ENCODE results near the gene PDE6B. TPM values are rescaled to one million over a fixed set of nuclear protein-coding genes. Genes with fewer than 3 reads are reported as not detected.

PDE6B gene
- total RNA-seq, 1 experiment from 2014 or later: 10.8 TPM

GRCh38 chr4:589219-589963 is 36.0 kb upstream of the PDE6B start:
- Mint-ChIP-seq H3K27me3 (ENCODE audit: low read depth) (peaks cover 54% of the 10 kb centered on the region), H3K27ac (no peak overlapping the region), H3K4me1 (peaks cover 0 to 5% of the 10 kb centered on the region in 2 experiments; a peak in 2 of 4 replicates), H3K9me3 (peaks cover 7 to 9% of the 10 kb centered on the region in 2 experiments), H3K36me3 (ENCODE audit: insufficient read depth in 1 of 3, low read depth in 3 of 3) (no peaks in the 10 kb centered on the region), H3K4me3 (no peak overlapping the region)
- no peaks in the 10 kb centered on the region for H3K27me3 ChIP-seq (ENCODE audit: insufficient read depth, low read length)
- no peak overlapping the region for H3K56ac ChIP-seq (ENCODE audit: insufficient read length, low read depth, low read length)
- DNase-seq: no peak
- no peak overlapping the region for H3K27ac ChIP-seq (ENCODE audit: insufficient read length, low read depth, low read length)
- H3K79me1 ChIP-seq (ENCODE audit: insufficient read depth, low read depth, low read length, poor library complexity, severe bottlenecking): no peaks in the 10 kb centered on the region
- H3K4me1 ChIP-seq (ENCODE audit: insufficient read depth, low read length): no peaks in the 10 kb centered on the region
- no peak overlapping the region for H2AFZ ChIP-seq (ENCODE audit: low read length)
- no peak overlapping the region for H4K5ac ChIP-seq (ENCODE audit: insufficient read length, low read depth, low read length)
- TF ChIP-seq CTCF (conservative IDR thresholded peaks at IDR 0.05): no peak
- no peak overlapping the region for H3K4me2 ChIP-seq (ENCODE audit: insufficient read depth, insufficient read length, low read length)
- H3K18ac ChIP-seq (ENCODE audit: insufficient read length, low read depth, low read length): no peak overlapping the region
- no peak overlapping the region for H2BK12ac ChIP-seq (ENCODE audit: insufficient read length, low read depth, low read length)
- H3K14ac ChIP-seq (ENCODE audit: insufficient read depth, low read length): no peak overlapping the region
- no peaks in the 10 kb centered on the region for H4K20me1 ChIP-seq (ENCODE audit: control insufficient read depth, insufficient read depth, insufficient read length)
- H3K9me3 ChIP-seq (ENCODE audit: control insufficient read depth, low read depth, low read length): no peaks in the 10 kb centered on the region
- no peak overlapping the region for H3T11ph ChIP-seq (ENCODE audit: low read length)
- H2BK15ac ChIP-seq (ENCODE audit: low read depth, low read length): no peak overlapping the region
- H2AK5ac ChIP-seq (ENCODE audit: insufficient read length, low read length): no peak overlapping the region
- no peaks in the 10 kb centered on the region for H3K23me2 ChIP-seq (ENCODE audit: insufficient read length, low read depth, low read length, poor library complexity, severe bottlenecking)
- no peak overlapping the region for H3K23ac ChIP-seq (ENCODE audit: insufficient read length, low read depth, low read length)
- H2BK5ac ChIP-seq (ENCODE audit: insufficient read length, low read length): no peak overlapping the region
- no peak overlapping the region for H3K9ac ChIP-seq (ENCODE audit: extremely low read depth, insufficient read length, low read length)
- H3K79me2 ChIP-seq (ENCODE audit: insufficient read depth, low read length): no peaks in the 10 kb centered on the region
- no peak overlapping the region for H2BK120ac ChIP-seq (ENCODE audit: low read depth, low read length, poor library complexity, severe bottlenecking)
- H3K4ac ChIP-seq (ENCODE audit: low read depth, low read length): no peak overlapping the region
- no peak overlapping the region for H4K8ac ChIP-seq (replicated peaks; ENCODE audit: insufficient read length, low read depth, low read length)
- whole genome bisulfite sequencing (ENCODE audit: extremely low coverage, insufficient read length, low lambda C conversion rate): no CpG with 5 or more reads among the region's 16 CpGs
- no peak overlapping the region for H4K91ac ChIP-seq (ENCODE audit: insufficient read length, low read depth, low read length)
- no peak overlapping the region for H2BK20ac ChIP-seq (ENCODE audit: low read depth, low read length, poor library complexity, severe bottlenecking)

Data from H9 (cell line).